SK-N-SH (cell line): ENCODE measurements around the gene PPP1R18. TPM values are rescaled to one million over a fixed set of nuclear protein-coding genes. Genes with fewer than 3 reads are reported as not detected.

Experiments
- CTCF ChIA-PET: fragments of 300-600, 350-600 bp; formaldehyde crosslinking; extraction: SDS; loops from one replicate; lab custom pipeline; 2021; lab: Yijun Ruan, JAX
- POLR2A ChIA-PET: fragments of 350-600 bp; sonication (Branson Sonifier 250); formaldehyde crosslinking; extraction: SDS; loops from one replicate; lab custom pipeline; 2020; ENCODE audit warnings: antibody characterized with exemption, inconsistent platforms; lab: Yijun Ruan, JAX
- DNase-seq: peaks from one replicate; pipeline ENCODE4 v3.0.0; 2012
- H2AFZ ChIP-seq: fragments of 200-600 bp; sonication (generic); 2 replicates; pipeline ENCODE4 v1.8.1; 2016; ENCODE audit warnings: antibody characterized with exemption, mild to moderate bottlenecking, low read depth
- H3F3A ChIP-seq: fragments of 200-600 bp; sonication (generic); replicated peaks from 2 replicates; pipeline ENCODE3; 2016; ENCODE audit warnings: antibody characterized with exemption, mild to moderate bottlenecking; ENCODE audit not compliant: insufficient read depth
- H3K27ac ChIP-seq, 2 experiments: fragments of 200-500 bp in 1 of 2; fragments of 200-600 bp in 1 of 2; sonication (Bioruptor generic) in 1 of 2; sonication (generic), shearing (Covaris generic) in 1 of 2; 2 replicates each; pipeline versions ENCODE4 v1.5.1 to v1.6.1; 2014 to 2016; ENCODE audit warnings: low read depth in 2 of 2, inconsistent platforms in 1 of 2, low read length in 1 of 2, mild to moderate bottlenecking in 1 of 2, mixed read lengths in 1 of 2
- H3K27me3 ChIP-seq: fragments of 200-600 bp; sonication (generic), shearing (Covaris generic); 2 replicates; pipeline ENCODE4 v1.6.1; 2016; ENCODE audit warnings: mixed run types; ENCODE audit not compliant: insufficient read depth
- H3K36me3 ChIP-seq, 2 experiments: fragments of 200-500 bp in 1 of 2; fragments of 200-600 bp in 1 of 2; sonication (Bioruptor generic) in 1 of 2; sonication (generic) in 1 of 2; replicated peaks in 1 of 2; 2 replicates each; pipeline versions ENCODE3 to v1.5.1; 2014 to 2016; ENCODE audit warnings: low read length in 1 of 2, mild to moderate bottlenecking in 1 of 2; ENCODE audit not compliant: insufficient read depth in 2 of 2, control insufficient read depth in 1 of 2
- H3K4me1 ChIP-seq, 2 experiments: fragments of 200-500 bp in 1 of 2; fragments of 200-600 bp in 1 of 2; sonication (Bioruptor generic) in 1 of 2; sonication (generic), shearing (Covaris generic) in 1 of 2; 2 replicates each; pipeline versions ENCODE4 v1.5.1 to v1.6.1; 2014 to 2016; ENCODE audit warnings: low read depth in 1 of 2, low read length in 1 of 2, mixed run types in 1 of 2; ENCODE audit not compliant: insufficient read depth in 2 of 2, control insufficient read depth in 1 of 2
- H3K4me2 ChIP-seq: fragments of 200-600 bp; sonication (generic), shearing (Covaris generic); 2 replicates; pipeline ENCODE4 v1.6.1; 2017; ENCODE audit warnings: mixed run types
- H3K4me3 ChIP-seq, 2 experiments: fragments of 200-500 bp in 1 of 2; fragments of 200-600 bp in 1 of 2; sonication (Bioruptor generic) in 1 of 2; sonication (generic), shearing (Covaris generic) in 1 of 2; 2 replicates each; pipeline versions ENCODE4 v1.5.1 to v1.8.1; 2014 to 2016; ENCODE audit warnings: low read depth in 2 of 2, inconsistent platforms in 1 of 2, low read length in 1 of 2, mild to moderate bottlenecking in 1 of 2, mixed read lengths in 1 of 2, moderate library complexity in 1 of 2
- H3K79me2 ChIP-seq: fragments of 200-600 bp; sonication (generic); 2 replicates; pipeline ENCODE4 v1.8.1; 2017; ENCODE audit warnings: mild to moderate bottlenecking; ENCODE audit not compliant: insufficient read depth
- H3K9ac ChIP-seq: fragments of 200-600 bp; sonication (generic); 2 replicates; pipeline ENCODE4 v1.6.1; 2017; ENCODE audit warnings: mixed run types
- H3K9me2 ChIP-seq: fragments of 200-600 bp; sonication (generic); 2 replicates; pipeline ENCODE4 v1.6.1; 2017; ENCODE audit warnings: mixed run types
- H3K9me3 ChIP-seq: fragments of 200-600 bp; sonication (generic); 2 replicates; pipeline ENCODE4 v1.6.1; 2017; ENCODE audit warnings: mixed run types, mild to moderate bottlenecking, moderate library complexity
- H4K20me1 ChIP-seq: fragments of 200-600 bp; sonication (generic); 2 replicates; pipeline ENCODE4 v1.6.1; 2017; ENCODE audit warnings: mild to moderate bottlenecking, mixed run types; ENCODE audit not compliant: insufficient read depth
- ELF1 ChIP-seq: IDR thresholded peaks from 2 replicates; pipeline ENCODE4 v1.4.0; 2012
- EP300 ChIP-seq, 2 experiments: IDR thresholded peaks; 2 replicates each; pipeline versions ENCODE4 v1.4.0 to v1.6.1; 2012; ENCODE audit warnings: borderline replicate concordance in 1 of 2, low read depth in 1 of 2, low read length in 1 of 2
- FOXJ3 ChIP-seq: sonication (generic); formaldehyde crosslinking; IDR thresholded peaks from 2 replicates; pipeline ENCODE4 v1.5.1; 2020; ENCODE audit warnings: mild to moderate bottlenecking, missing genetic modification reagents
- GABPA ChIP-seq: IDR thresholded peaks from 2 replicates; pipeline ENCODE4 v1.4.0; 2012; ENCODE audit warnings: low read depth, mild to moderate bottlenecking
- MEF2A ChIP-seq: IDR thresholded peaks from 2 replicates; pipeline ENCODE4 v1.4.0; 2012; ENCODE audit warnings: low read depth, borderline replicate concordance
- RAD21 ChIP-seq: IDR thresholded peaks from 2 replicates; pipeline ENCODE4 v1.6.1; 2012; ENCODE audit warnings: mild to moderate bottlenecking, low read length
- SIN3A ChIP-seq: IDR thresholded peaks from 2 replicates; pipeline ENCODE4 v1.6.1; 2012; ENCODE audit warnings: low read depth, mild to moderate bottlenecking, low read length, moderate library complexity, borderline replicate concordance
- TEAD4 ChIP-seq: IDR thresholded peaks from 2 replicates; pipeline ENCODE4 v1.4.0; 2012; ENCODE audit warnings: mild to moderate bottlenecking, borderline replicate concordance; ENCODE audit not compliant: insufficient read depth
- WGBS: methylation state at CpG from one replicate; pipeline ENCODE4 v1.1.6; 2017; ENCODE audit warnings: low lambda C conversion rate; 5-methylcytosine and 5-hydroxymethylcytosine counted together
- polyA plus RNA-seq, 3 experiments: library from polyadenylated mRNA; depleted of rRNA; stranded (reverse); fragments of >200 nt; gene quantifications; 2 replicates each; pipeline ENCODE4 v1.2.3, GENCODE V29; 2012
- TF ChIP-seq, protein P1 (sequence below): fragments of 150-350 bp; IDR thresholded peaks from 2 replicates; pipeline ENCODE4 v1.6.1; 2016; ENCODE audit warnings: mild to moderate bottlenecking, low read depth, low read length
- TF ChIP-seq, protein P2 (sequence below): IDR thresholded peaks from 2 replicates; pipeline ENCODE4 v1.6.1; 2012; ENCODE audit warnings: mild to moderate bottlenecking, low read depth, low read length, moderate library complexity
- TF ChIP-seq, protein P3 (sequence below): IDR thresholded peaks from 2 replicates; pipeline ENCODE4 v1.4.0; 2012; ENCODE audit warnings: low read depth, borderline replicate concordance
- TF ChIP-seq, protein P4 (sequence below): fragments of 200-600 bp; sonication (generic); IDR thresholded peaks from 2 replicates; pipeline ENCODE4 v1.6.1; 2017; ENCODE audit warnings: antibody characterized with exemption, mild to moderate bottlenecking, moderate library complexity

Gene PPP1R18
- polyA plus RNA-seq, 1 of the 3 experiments (the other 2 are of a cell fraction), result 73.2 TPM

DNA sequence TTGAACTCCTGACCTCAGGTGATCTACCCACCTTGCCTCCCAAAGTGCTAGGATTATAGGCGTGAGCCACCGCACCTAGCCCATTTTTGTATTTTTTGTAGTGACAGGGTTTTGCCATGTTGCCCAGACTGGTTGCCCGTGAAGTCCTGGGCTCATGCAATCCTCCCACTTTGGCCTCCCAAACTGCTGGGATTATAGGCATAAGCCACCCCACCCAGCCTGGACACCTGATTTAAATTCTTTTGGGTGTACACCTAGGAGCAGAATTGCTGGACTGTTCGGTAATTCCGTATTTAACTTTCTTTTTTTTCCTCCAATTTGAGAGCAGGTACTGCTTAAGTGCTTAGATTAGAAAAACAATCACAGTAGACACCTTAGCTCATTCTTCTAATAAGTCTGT lies 10.0 kb upstream of the PPP1R18 start:
- CTCF ChIA-PET, result interaction anchor here (1.4 to 29.8 kb wide), 2 partner anchors 17 to 26 kb away, joined by 5 to 838 read pairs; partner anchors contain the start of genes FLOT1, MDC1 and TUBB
- no peak for DNase-seq
- H3K9ac ChIP-seq, result no peak overlapping the region
- no peaks in the 10 kb centered on the region for H3K9me2 ChIP-seq
- H3K36me3 ChIP-seq, result peaks cover 2 to 14% of the 10 kb centered on the region in 2 experiments
- H3K27me3 ChIP-seq, result no peaks in the 10 kb centered on the region
- no peak overlapping the region for H3K4me3 ChIP-seq
- TF ChIP-seq MEF2A, result no peak
- TF ChIP-seq FOXJ3 (CRISPR knock-in tag), result no peak
- TF ChIP-seq, protein P1, sequence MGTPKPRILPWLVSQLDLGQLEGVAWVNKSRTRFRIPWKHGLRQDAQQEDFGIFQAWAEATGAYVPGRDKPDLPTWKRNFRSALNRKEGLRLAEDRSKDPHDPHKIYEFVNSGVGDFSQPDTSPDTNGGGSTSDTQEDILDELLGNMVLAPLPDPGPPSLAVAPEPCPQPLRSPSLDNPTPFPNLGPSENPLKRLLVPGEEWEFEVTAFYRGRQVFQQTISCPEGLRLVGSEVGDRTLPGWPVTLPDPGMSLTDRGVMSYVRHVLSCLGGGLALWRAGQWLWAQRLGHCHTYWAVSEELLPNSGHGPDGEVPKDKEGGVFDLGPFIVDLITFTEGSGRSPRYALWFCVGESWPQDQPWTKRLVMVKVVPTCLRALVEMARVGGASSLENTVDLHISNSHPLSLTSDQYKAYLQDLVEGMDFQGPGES, result no peak
- TF ChIP-seq, protein P2, sequence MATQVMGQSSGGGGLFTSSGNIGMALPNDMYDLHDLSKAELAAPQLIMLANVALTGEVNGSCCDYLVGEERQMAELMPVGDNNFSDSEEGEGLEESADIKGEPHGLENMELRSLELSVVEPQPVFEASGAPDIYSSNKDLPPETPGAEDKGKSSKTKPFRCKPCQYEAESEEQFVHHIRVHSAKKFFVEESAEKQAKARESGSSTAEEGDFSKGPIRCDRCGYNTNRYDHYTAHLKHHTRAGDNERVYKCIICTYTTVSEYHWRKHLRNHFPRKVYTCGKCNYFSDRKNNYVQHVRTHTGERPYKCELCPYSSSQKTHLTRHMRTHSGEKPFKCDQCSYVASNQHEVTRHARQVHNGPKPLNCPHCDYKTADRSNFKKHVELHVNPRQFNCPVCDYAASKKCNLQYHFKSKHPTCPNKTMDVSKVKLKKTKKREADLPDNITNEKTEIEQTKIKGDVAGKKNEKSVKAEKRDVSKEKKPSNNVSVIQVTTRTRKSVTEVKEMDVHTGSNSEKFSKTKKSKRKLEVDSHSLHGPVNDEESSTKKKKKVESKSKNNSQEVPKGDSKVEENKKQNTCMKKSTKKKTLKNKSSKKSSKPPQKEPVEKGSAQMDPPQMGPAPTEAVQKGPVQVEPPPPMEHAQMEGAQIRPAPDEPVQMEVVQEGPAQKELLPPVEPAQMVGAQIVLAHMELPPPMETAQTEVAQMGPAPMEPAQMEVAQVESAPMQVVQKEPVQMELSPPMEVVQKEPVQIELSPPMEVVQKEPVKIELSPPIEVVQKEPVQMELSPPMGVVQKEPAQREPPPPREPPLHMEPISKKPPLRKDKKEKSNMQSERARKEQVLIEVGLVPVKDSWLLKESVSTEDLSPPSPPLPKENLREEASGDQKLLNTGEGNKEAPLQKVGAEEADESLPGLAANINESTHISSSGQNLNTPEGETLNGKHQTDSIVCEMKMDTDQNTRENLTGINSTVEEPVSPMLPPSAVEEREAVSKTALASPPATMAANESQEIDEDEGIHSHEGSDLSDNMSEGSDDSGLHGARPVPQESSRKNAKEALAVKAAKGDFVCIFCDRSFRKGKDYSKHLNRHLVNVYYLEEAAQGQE, result no peak
- TF ChIP-seq RAD21, result no peak
- TF ChIP-seq GABPA, result no peak
- TF ChIP-seq, protein P3, sequence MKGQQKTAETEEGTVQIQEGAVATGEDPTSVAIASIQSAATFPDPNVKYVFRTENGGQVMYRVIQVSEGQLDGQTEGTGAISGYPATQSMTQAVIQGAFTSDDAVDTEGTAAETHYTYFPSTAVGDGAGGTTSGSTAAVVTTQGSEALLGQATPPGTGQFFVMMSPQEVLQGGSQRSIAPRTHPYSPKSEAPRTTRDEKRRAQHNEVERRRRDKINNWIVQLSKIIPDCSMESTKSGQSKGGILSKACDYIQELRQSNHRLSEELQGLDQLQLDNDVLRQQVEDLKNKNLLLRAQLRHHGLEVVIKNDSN, result no peak
- TF ChIP-seq EP300 (IDR thresholded peaks at IDR 0.05; ENCODE audit: borderline replicate concordance in 1 of 2, low read depth in 1 of 2, low read length in 1 of 2), result no peak
- TF ChIP-seq, protein P4, sequence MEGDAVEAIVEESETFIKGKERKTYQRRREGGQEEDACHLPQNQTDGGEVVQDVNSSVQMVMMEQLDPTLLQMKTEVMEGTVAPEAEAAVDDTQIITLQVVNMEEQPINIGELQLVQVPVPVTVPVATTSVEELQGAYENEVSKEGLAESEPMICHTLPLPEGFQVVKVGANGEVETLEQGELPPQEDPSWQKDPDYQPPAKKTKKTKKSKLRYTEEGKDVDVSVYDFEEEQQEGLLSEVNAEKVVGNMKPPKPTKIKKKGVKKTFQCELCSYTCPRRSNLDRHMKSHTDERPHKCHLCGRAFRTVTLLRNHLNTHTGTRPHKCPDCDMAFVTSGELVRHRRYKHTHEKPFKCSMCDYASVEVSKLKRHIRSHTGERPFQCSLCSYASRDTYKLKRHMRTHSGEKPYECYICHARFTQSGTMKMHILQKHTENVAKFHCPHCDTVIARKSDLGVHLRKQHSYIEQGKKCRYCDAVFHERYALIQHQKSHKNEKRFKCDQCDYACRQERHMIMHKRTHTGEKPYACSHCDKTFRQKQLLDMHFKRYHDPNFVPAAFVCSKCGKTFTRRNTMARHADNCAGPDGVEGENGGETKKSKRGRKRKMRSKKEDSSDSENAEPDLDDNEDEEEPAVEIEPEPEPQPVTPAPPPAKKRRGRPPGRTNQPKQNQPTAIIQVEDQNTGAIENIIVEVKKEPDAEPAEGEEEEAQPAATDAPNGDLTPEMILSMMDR, result no peak
- no peak for TF ChIP-seq SIN3A
- no peak for TF ChIP-seq TEAD4
- no peak for TF ChIP-seq ELF1
- TF ChIP-seq, all 33 proteins: peak for 0
- Histone ChIP-seq H2AFZ (no peak overlapping the region), H3K4me1 (peaks cover 0 to 2% of the 10 kb centered on the region in 2 experiments; a peak in 1 of 4 replicates), H3K9me3 (no peaks in the 10 kb centered on the region), H3K27ac (no peak overlapping the region), H4K20me1 (no peaks in the 10 kb centered on the region), H3K79me2 (no peaks in the 10 kb centered on the region), H3K4me2 (no peak overlapping the region), H3F3A (peaks cover 2% of the 10 kb centered on the region)
- POLR2A ChIA-PET, result no interaction called here
- WGBS, result 95% methylated on average over 5 of the region's 5 CpGs
